Stomach (tissue), 9 donors: Measurements from ENCODE around the gene DMAC1. TPM values are rescaled to one million over a fixed set of nuclear protein-coding genes. Genes with fewer than 3 reads are reported as not detected.

Experiments
- DNase-seq, 2 donors: peaks; one replicate each; pipeline versions ENCODE4 v3.0.0 to v3.0.0-alpha.2; 2013 to 2019
- H3K27ac ChIP-seq, 5 donors: fragments of 200-600 bp in 4 of 5; sonication (generic) in 4 of 5; one replicate each; pipeline ENCODE4 v1.5.1; 2013 to 2019; ENCODE audit warnings: mild to moderate bottlenecking in 1 of 5, moderate library complexity in 1 of 5
- H3K27me3 ChIP-seq, 3 donors: fragments of 200-600 bp; sonication (generic); one replicate each; pipeline ENCODE4 v1.5.1; 2017 to 2019; ENCODE audit warnings: mixed run types in 1 of 3
- H3K36me3 ChIP-seq, 4 donors: fragments of 200-600 bp; sonication (generic); 1 replicate in 3 of 4; 2 replicates in 1 of 4; pipeline ENCODE4 v1.5.1; 2016 to 2019
- H3K4me1 ChIP-seq, 4 donors: fragments of 200-600 bp; sonication (generic); one replicate each; pipeline ENCODE4 v1.5.1; 2016 to 2019
- H3K4me3 ChIP-seq, 4 donors: fragments of 200-600 bp; sonication (generic) in 3 of 4; one replicate each; pipeline ENCODE4 v1.5.1; 2016 to 2019; ENCODE audit warnings: mild to moderate bottlenecking in 1 of 4
- H3K9me3 ChIP-seq, 4 donors: fragments of 200-600 bp; sonication (generic); one replicate each; pipeline ENCODE4 v1.5.1; 2016 to 2019
- CTCF ChIP-seq, 7 experiments: fragments of 450-650 bp in 4 of 7; fragments of 200-600 bp in 3 of 7; sonication (generic) in 3 of 7; IDR thresholded peaks; one replicate each; pipeline ENCODE4 v1.5.1; 2016 to 2019; ENCODE audit warnings: antibody characterized with exemption in 7 of 7, control low read depth in 2 of 7, mild to moderate bottlenecking in 1 of 7
- EP300 ChIP-seq: sonication (generic); formaldehyde crosslinking; IDR thresholded peaks from one replicate; pipeline ENCODE4 v1.6.1; 2017; ENCODE audit warnings: antibody characterized with exemption
- POLR2A ChIP-seq, 4 donors: fragments of 450-650 bp; IDR thresholded peaks; one replicate each; pipeline ENCODE4 v1.6.1; 2016; ENCODE audit warnings: antibody characterized with exemption in 4 of 4, control low read depth in 2 of 4, mild to moderate bottlenecking in 1 of 4, moderate library complexity in 1 of 4
- POLR2AphosphoS5 ChIP-seq, 3 donors: sonication (generic); formaldehyde crosslinking; IDR thresholded peaks; one replicate each; pipeline ENCODE4 v1.6.1; 2016; ENCODE audit warnings: antibody characterized with exemption in 3 of 3
- WGBS, 5 donors: extraction: QIAGEN DNeasy Blood & Tissue Kit in 3 of 5; methylation state at CpG; one replicate each; pipeline versions ENCODE4 v1.1.5 to v1.1.7; 2013 to 2018; 5-methylcytosine and 5-hydroxymethylcytosine counted together
- intact Hi-C: fragments of 100-400 bp; cut with DNase I; formaldehyde crosslinking; loops from one replicate; pipeline ENCODE4 v1.15.1; 2023; ENCODE audit warnings: low total_unique reads
- polyA plus RNA-seq, 3 donors: library from polyadenylated mRNA; stranded (reverse); fragments of 200-250 nt; gene quantifications; one replicate each; pipeline ENCODE4 v1.2.3, GENCODE V29; 2013
- total RNA-seq, 5 donors: library from RNA; depleted of rRNA; stranded (reverse); fragments of >200 nt; gene quantifications; one replicate each; pipeline versions ENCODE4 v1.1.0 to v1.2.3, GENCODE V29; 2014 to 2016
- donor health status: healthy with polysubstance abuse.
- donor health status: Bipolar disorder and iron deficiency.
- donor health status: healthy.

DMAC1 gene
- total and polyA plus RNA-seq, 8 donors = 0.89 to 25.5 (median 14.3) TPM

GRCh38 chr9:7827792-7828191 lies 28.2 kb upstream of the DMAC1 start:
- Histone ChIP-seq H3K27ac (no peak overlapping the region), H3K36me3 (no peaks in the 10 kb centered on the region), H3K9me3 (no peaks in the 10 kb centered on the region), H3K27me3 (no peaks in the 10 kb centered on the region), H3K4me3 (no peak overlapping the region), H3K4me1 (no peaks in the 10 kb centered on the region)
- no peak for DNase-seq
- TF ChIP-seq POLR2A (IDR thresholded peaks at IDR 0.05) (no peak), POLR2AphosphoS5 (IDR thresholded peaks at IDR 0.05) (no peak), EP300 (no peak), CTCF (IDR thresholded peaks at IDR 0.05) (no peak)
- 82 to 94% (median 90%) methylated on average over 3 of the region's 3 CpGs for WGBS, 5 donors
- intact Hi-C loops = no loop called here

- no peak overlapping the region for H3K27ac ChIP-seq
- no peak overlapping the region for H3K4me3 ChIP-seq
- TF ChIP-seq CTCF (IDR thresholded peaks at IDR 0.05) (no peak), EP300 (no peak), POLR2A (IDR thresholded peaks at IDR 0.05) (no peak), POLR2AphosphoS5 (IDR thresholded peaks at IDR 0.05) (no peak)
- 73 to 87% (median 82%) methylated on average over 2 of the region's 2 CpGs for WGBS, 5 donors
- H3K27me3 ChIP-seq = no peaks in the 10 kb centered on the region
- no peaks in the 10 kb centered on the region for H3K36me3 ChIP-seq
- no peaks in the 10 kb centered on the region for H3K9me3 ChIP-seq
- H3K4me1 ChIP-seq = no peaks in the 10 kb centered on the region
- intact Hi-C loops = no loop called here
- DNase-seq = no peak
These were observed 27.5 kb upstream of the DMAC1 start for GRCh38 chr9:7827056-7827455.

- H3K27ac ChIP-seq = no peak overlapping the region
- TF ChIP-seq POLR2A (IDR thresholded peaks at IDR 0.05) = no peak
- TF ChIP-seq POLR2AphosphoS5 (IDR thresholded peaks at IDR 0.05) = no peak
- TF ChIP-seq EP300 = no peak
- no peak for TF ChIP-seq CTCF (IDR thresholded peaks at IDR 0.05)
- 86 to 90% (median 90%) methylated on average over 5 of the region's 5 CpGs for WGBS, 5 donors
- no peaks in the 10 kb centered on the region for H3K9me3 ChIP-seq
- no peaks in the 10 kb centered on the region for H3K27me3 ChIP-seq
- no peak for DNase-seq
- intact Hi-C loops = no loop called here
- H3K4me3 ChIP-seq = no peak overlapping the region
- H3K4me1 ChIP-seq = no peaks in the 10 kb centered on the region
- no peaks in the 10 kb centered on the region for H3K36me3 ChIP-seq
These were observed 24.1 kb upstream of the DMAC1 start for GRCh38 chr9:7823651-7824050.

GRCh38 chr9:7819984-7820383 lies 20.4 kb upstream of the DMAC1 start:
- H3K27me3 ChIP-seq = no peaks in the 10 kb centered on the region
- no peak for TF ChIP-seq EP300
- TF ChIP-seq POLR2AphosphoS5 (IDR thresholded peaks at IDR 0.05) = no peak
- TF ChIP-seq POLR2A (IDR thresholded peaks at IDR 0.05) = no peak
- no peak for TF ChIP-seq CTCF (IDR thresholded peaks at IDR 0.05)
- intact Hi-C loops = no loop called here
- H3K36me3 ChIP-seq = no peaks in the 10 kb centered on the region
- no peaks in the 10 kb centered on the region for H3K9me3 ChIP-seq
- no peak overlapping the region for H3K4me3 ChIP-seq
- 0 to 43% (median 3%) methylated on average over 1 of the region's 1 CpG for WGBS, 5 donors
- no peak overlapping the region for H3K27ac ChIP-seq
- DNase-seq = no peak
- no peaks in the 10 kb centered on the region for H3K4me1 ChIP-seq
